ENCODE results near the gene ATXN7L1.

- TF ChIP-seq TEAD4 (IDR thresholded peaks at IDR 0.05), result no peak
- TF ChIP-seq YY1 (IDR thresholded peaks at IDR 0.05; ENCODE audit: low read depth), result no peak
- TF ChIP-seq FOXM1 (IDR thresholded peaks at IDR 0.05; ENCODE audit: borderline replicate concordance, low read depth), result no peak
- no peak for TF ChIP-seq MAX (IDR thresholded peaks at IDR 0.05)
- no peak for TF ChIP-seq REST (IDR thresholded peaks at IDR 0.05; ENCODE audit: low read depth)
- no peak for TF ChIP-seq RAD21 (IDR thresholded peaks at IDR 0.05; ENCODE audit: low read depth)
- no peak for TF ChIP-seq EP300 (IDR thresholded peaks at IDR 0.05; ENCODE audit: borderline replicate concordance)
Measured at GRCh38 chr7:105623378-105623777, 253.0 kb downstream of the ATXN7L1 start.

Data from Ishikawa (cell line).